Stimulated activated CD4-positive, alpha-beta T cell treated with anti-CD3 and anti-CD28 coated beads, Interleukin-15, amount 100 ng/mL, for 1 hour (primary cell): Measurements from ENCODE around the gene FYN.

Experiments
- DNase-seq, 2 donors: peaks; one replicate each; pipeline ENCODE4 v3.0.0-alpha.2; 2020; ENCODE audit warnings: low read depth in 1 of 2, low spot score in 1 of 2

The FYN gene

DNA sequence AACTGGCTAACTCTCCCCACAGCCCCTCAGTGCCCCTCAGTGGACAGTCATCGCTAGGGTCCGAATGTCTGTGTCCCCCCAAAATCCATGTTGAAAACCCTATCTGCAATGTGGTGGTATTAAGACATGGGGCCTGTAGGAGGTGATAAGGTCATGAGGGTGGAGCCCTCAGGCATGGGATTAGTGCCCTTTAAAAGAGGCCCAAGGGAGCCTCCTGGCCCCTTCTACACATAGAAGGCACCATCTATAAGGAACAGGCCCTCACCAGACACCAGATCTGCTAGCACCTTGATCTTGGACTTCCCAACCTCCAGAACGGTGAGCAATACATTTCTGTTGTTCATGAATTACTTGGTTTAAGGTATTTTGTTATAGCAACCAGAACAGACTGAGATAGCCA, 260.9 kb downstream of the FYN start:
- DNase-seq, result no peak

DNA sequence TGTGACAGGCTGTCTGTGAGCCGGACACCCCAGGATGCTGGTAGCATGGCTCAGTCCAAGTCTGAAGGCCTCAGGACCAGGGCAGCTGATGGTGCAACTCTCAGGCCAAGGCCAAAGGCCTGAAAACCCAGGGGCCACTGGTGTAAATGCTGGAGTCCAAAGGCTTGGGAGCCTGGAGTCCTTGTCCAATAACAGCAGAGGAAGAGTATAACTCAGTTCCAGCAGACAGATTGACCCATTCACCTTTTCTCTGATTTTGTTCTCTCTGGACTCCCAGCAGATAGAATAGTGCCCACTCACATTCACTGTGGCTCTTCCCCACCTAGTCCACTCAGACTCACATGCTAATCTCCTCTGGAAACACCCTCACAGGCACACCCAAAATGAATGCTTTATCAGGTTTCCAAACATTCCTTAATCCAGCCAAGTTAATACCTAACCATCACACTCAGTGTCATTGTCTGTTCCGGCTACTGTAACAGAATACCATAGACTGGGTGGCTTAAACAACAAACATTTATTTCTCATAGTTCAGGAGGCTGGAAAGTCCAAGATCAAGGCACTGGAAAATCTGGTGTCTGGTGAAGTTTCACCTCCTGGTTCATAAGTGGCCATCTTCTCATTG, 262.6 kb downstream of the FYN start:
- DNase-seq, result no peak
